Right atrium auricular region (tissue), 2 donors: ENCODE data around the gene LRP1. TPM values are rescaled to one million over a fixed set of nuclear protein-coding genes. Genes with fewer than 3 reads are reported as not detected.
A peak's percentile ranks its signal among the peaks of the same experiment; 100 is the strongest.

Experiments used
- DNase-seq: peaks from one replicate; pipeline ENCODE4 v3.0.0-alpha.2; 2019; ENCODE audit warnings: low spot score
- H3K27ac ChIP-seq, 2 donors: fragments of 200-600 bp; sonication (generic); 1 replicate in 1 of 2; 2 replicates in 1 of 2; pipeline ENCODE4 v1.5.1; 2016 to 2019
- H3K27me3 ChIP-seq, 2 donors: fragments of 200-600 bp; sonication (generic); one replicate each; pipeline versions ENCODE4 v1.5.1 to v1.6.0; 2017 to 2019
- H3K36me3 ChIP-seq: fragments of 200-600 bp; sonication (generic); one replicate; pipeline ENCODE4 v1.5.1; 2016
- H3K4me1 ChIP-seq, 2 donors: fragments of 200-600 bp; sonication (generic); one replicate each; pipeline versions ENCODE4 v1.5.1 to v1.6.0; 2017 to 2019
- H3K4me3 ChIP-seq, 2 donors: fragments of 200-600 bp; sonication (generic); 1 replicate in 1 of 2; 2 replicates in 1 of 2; pipeline ENCODE4 v1.5.1; 2017 to 2019; ENCODE audit warnings: mild to moderate bottlenecking in 1 of 2, moderate library complexity in 1 of 2
- H3K9me3 ChIP-seq, 2 donors: fragments of 200-600 bp; sonication (generic); one replicate each; pipeline ENCODE4 v1.5.1; 2019
- total RNA-seq, 2 donors: library from RNA; depleted of rRNA; stranded (reverse); fragments of >200 nt; gene quantifications; one replicate each; pipeline ENCODE4 v1.1.0, GENCODE V29; 2016
- TF ChIP-seq, protein P1 (sequence below), 2 donors: fragments of 200-600 bp; sonication (generic); IDR thresholded peaks; one replicate each; pipeline ENCODE4 v1.5.1; 2019; ENCODE audit warnings: antibody characterized with exemption in 2 of 2

The LRP1 gene
- total RNA-seq, 2 donors from 2014 or later: 89.4 to 211 TPM

GRCh38 chr12:57231276-57232021 lies 103.2 kb downstream of the LRP1 start:
- no peak for DNase-seq
- Histone ChIP-seq H3K36me3 (peaks cover 29% of the 10 kb centered on the region), H3K4me1 (peaks cover 0 to 45% of the 10 kb centered on the region in 2 donors), H3K27ac (no peak overlapping the region), H3K4me3 (no peak overlapping the region), H3K9me3 (no peaks in the 10 kb centered on the region), H3K27me3 (peaks cover 6 to 10% of the 10 kb centered on the region in 2 donors)
- TF ChIP-seq, protein P1, sequence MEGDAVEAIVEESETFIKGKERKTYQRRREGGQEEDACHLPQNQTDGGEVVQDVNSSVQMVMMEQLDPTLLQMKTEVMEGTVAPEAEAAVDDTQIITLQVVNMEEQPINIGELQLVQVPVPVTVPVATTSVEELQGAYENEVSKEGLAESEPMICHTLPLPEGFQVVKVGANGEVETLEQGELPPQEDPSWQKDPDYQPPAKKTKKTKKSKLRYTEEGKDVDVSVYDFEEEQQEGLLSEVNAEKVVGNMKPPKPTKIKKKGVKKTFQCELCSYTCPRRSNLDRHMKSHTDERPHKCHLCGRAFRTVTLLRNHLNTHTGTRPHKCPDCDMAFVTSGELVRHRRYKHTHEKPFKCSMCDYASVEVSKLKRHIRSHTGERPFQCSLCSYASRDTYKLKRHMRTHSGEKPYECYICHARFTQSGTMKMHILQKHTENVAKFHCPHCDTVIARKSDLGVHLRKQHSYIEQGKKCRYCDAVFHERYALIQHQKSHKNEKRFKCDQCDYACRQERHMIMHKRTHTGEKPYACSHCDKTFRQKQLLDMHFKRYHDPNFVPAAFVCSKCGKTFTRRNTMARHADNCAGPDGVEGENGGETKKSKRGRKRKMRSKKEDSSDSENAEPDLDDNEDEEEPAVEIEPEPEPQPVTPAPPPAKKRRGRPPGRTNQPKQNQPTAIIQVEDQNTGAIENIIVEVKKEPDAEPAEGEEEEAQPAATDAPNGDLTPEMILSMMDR (IDR thresholded peaks at IDR 0.05): no peak

DNA sequence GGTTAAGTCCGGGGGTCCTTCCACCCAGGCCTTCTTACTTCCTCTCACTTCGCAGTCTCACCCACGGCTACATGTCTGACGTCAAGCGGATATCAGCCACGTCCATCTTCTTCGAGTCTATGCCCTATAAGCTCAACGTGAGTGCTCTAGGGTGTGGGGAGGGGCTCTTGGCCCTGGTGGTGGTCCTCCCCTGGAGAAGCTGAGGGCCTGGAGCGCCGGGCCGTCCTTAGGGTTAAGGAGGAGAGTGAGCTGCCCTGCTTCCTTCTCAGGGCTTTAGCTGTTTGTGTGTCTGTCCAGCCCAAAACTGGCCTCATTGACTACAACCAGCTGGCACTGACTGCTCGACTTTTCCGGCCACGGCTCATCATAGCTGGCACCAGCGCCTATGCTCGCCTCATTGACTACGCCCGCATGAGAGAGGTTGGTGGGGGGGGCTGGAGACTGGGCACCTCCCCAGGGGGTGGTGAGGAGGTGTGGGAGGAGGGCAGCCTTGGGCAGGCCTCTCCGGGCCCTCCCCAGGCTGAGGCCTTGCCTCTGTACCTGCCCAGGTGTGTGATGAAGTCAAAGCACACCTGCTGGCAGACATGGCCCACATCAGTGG lies 104.0 kb downstream of the LRP1 start:
- TF ChIP-seq, protein P1 (IDR thresholded peaks at IDR 0.05): no peak
- H3K27ac ChIP-seq: no peak overlapping the region
- peaks cover 29% of the 10 kb centered on the region for H3K36me3 ChIP-seq
- no peaks in the 10 kb centered on the region for H3K9me3 ChIP-seq
- peaks cover 0 to 15% of the 10 kb centered on the region in 2 donors for H3K27me3 ChIP-seq
- H3K4me1 ChIP-seq: peaks cover 0 to 41% of the 10 kb centered on the region in 2 donors
- no peak for DNase-seq
- no peak overlapping the region for H3K4me3 ChIP-seq

DNA sequence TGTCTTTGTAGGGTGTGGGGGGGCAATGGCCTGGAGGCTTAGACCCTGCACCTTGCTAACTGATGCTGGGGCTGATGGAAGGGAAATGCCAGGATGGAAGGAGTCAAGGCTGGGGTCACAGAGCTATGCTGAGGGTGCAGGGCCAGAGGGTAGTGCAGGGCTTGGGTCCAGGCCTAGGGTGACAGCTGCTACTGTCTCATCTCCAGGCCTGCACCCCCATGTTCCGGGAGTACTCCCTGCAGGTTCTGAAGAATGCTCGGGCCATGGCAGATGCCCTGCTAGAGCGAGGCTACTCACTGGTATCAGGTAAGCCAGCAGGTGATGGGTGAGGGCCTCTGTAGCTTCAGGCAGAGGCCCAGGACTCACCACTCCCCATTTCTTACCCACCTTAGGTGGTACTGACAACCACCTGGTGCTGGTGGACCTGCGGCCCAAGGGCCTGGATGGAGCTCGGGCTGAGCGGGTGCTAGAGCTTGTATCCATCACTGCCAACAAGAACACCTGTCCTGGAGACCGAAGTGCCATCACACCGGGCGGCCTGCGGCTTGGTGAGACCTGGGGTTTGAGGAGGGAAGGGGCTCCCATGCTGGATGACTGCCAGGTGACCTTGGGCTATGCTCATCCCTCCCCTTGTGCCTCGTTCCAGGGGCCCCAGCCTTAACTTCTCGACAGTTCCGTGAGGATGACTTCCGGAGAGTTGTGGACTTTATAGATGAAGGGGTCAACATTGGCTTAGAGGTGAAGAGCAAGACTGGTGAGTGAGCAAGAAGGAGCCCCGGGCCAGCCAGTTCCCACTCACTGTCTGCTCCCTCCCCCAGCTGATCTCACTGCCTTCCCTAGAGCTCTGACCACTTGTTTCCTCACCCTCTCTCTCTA lies 105.3 kb downstream of the LRP1 start:
- peaks cover 0 to 12% of the 10 kb centered on the region in 2 donors for H3K27me3 ChIP-seq
- H3K4me3 ChIP-seq: no peak overlapping the region
- H3K4me1 ChIP-seq: peaks cover 0 to 52% of the 10 kb centered on the region in 2 donors
- no peaks in the 10 kb centered on the region for H3K9me3 ChIP-seq
- no peak for DNase-seq
- H3K27ac ChIP-seq: peak overlapping the region; percentile 41 to 71
- TF ChIP-seq, protein P1 (IDR thresholded peaks at IDR 0.05): no peak
- peaks cover 29% of the 10 kb centered on the region for H3K36me3 ChIP-seq

DNA sequence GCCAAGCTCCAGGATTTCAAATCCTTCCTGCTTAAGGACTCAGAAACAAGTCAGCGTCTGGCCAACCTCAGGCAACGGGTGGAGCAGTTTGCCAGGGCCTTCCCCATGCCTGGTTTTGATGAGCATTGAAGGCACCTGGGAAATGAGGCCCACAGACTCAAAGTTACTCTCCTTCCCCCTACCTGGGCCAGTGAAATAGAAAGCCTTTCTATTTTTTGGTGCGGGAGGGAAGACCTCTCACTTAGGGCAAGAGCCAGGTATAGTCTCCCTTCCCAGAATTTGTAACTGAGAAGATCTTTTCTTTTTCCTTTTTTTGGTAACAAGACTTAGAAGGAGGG lies 105.9 kb downstream of the LRP1 start:
- H3K27me3 ChIP-seq: peaks cover 0 to 12% of the 10 kb centered on the region in 2 donors
- H3K4me1 ChIP-seq: peaks cover 0 to 54% of the 10 kb centered on the region in 2 donors
- TF ChIP-seq, protein P1 (IDR thresholded peaks at IDR 0.05): no peak
- peak overlapping the region; percentile 41 to 71 for H3K27ac ChIP-seq
- DNase-seq: no peak
- no peaks in the 10 kb centered on the region for H3K9me3 ChIP-seq
- no peak overlapping the region for H3K4me3 ChIP-seq
- H3K36me3 ChIP-seq: peaks cover 29% of the 10 kb centered on the region

GRCh38 chr12:57234571-57235016 lies 106.3 kb downstream of the LRP1 start:
- no peaks in the 10 kb centered on the region for H3K9me3 ChIP-seq
- TF ChIP-seq, protein P1 (IDR thresholded peaks at IDR 0.05): no peak
- H3K27ac ChIP-seq: peak overlapping the region; percentile 41 to 71
- DNase-seq: no peak
- no peak overlapping the region for H3K4me3 ChIP-seq
- H3K27me3 ChIP-seq: peaks cover 0 to 12% of the 10 kb centered on the region in 2 donors
- H3K4me1 ChIP-seq: peaks cover 0 to 55% of the 10 kb centered on the region in 2 donors
- peaks cover 29% of the 10 kb centered on the region for H3K36me3 ChIP-seq
